ENCODE results near the gene UEVLD. TPM values are rescaled to one million over a fixed set of nuclear protein-coding genes. Genes with fewer than 3 reads are reported as not detected.

UEVLD gene
- total RNA-seq, 1 experiment from 2014 or later: 15.9 TPM

GRCh38 chr11:18495703-18496102, 92.8 kb downstream of the UEVLD start:
- H3K9me3 Mint-ChIP-seq (ENCODE audit: unreplicated experiment): no peaks in the 10 kb centered on the region
- no peak for DNase-seq
- H3K9me3 ChIP-seq: no peaks in the 10 kb centered on the region
- BruUV-seq (replicated peaks): no TSS peak
- no peaks in the 10 kb centered on the region for H3K4me1 Mint-ChIP-seq (ENCODE audit: low read depth, unreplicated experiment)
- intact Hi-C loops (cut with micrococcal nuclease; ENCODE audit: unreplicated experiment): no loop called here
- H3K36me3 Mint-ChIP-seq (ENCODE audit: insufficient read depth, unreplicated experiment): peaks cover 22% of the 10 kb centered on the region
- H3K27ac Mint-ChIP-seq (ENCODE audit: unreplicated experiment): no peak overlapping the region
- H3K36me3 ChIP-seq (ENCODE audit: control insufficient read depth, insufficient read depth, low read length): no peaks in the 10 kb centered on the region; the same call in 1 of the 2 replicates
- no peak for TF ChIP-seq CTCF (IDR thresholded peaks at IDR 0.05; ENCODE audit: insufficient read depth in 1 of 2, low read depth in 1 of 2, low read length in 1 of 2, severe bottlenecking in 1 of 2, unreplicated experiment in 1 of 2)
- ChIA-PET POLR2A (no interaction called here), CTCF (no interaction called here)
- no peaks in the 10 kb centered on the region for H3K27me3 Mint-ChIP-seq (ENCODE audit: insufficient read depth, unreplicated experiment)
- H3K27me3 ChIP-seq (replicated peaks; ENCODE audit: control insufficient read depth, insufficient read depth, low read length): no peaks in the 10 kb centered on the region
- H3K4me3 Mint-ChIP-seq (ENCODE audit: unreplicated experiment): no peak overlapping the region
- H3K4me3 ChIP-seq (ENCODE audit: low read depth, low read length): no peak overlapping the region
- peaks cover 16% of the 10 kb centered on the region; the same call in 1 of the 2 replicates for H3K4me1 ChIP-seq

GRCh38 chr11:18495271-18495670, 93.3 kb downstream of the UEVLD start:
- H3K36me3 ChIP-seq (ENCODE audit: control insufficient read depth, insufficient read depth, low read length): no peaks in the 10 kb centered on the region; the same call in none of the 2 replicates
- H3K36me3 Mint-ChIP-seq (ENCODE audit: insufficient read depth, unreplicated experiment): peaks cover 26% of the 10 kb centered on the region
- H3K27me3 ChIP-seq (replicated peaks; ENCODE audit: control insufficient read depth, insufficient read depth, low read length): no peaks in the 10 kb centered on the region
- no peak for DNase-seq
- no peak for TF ChIP-seq CTCF (IDR thresholded peaks at IDR 0.05; ENCODE audit: insufficient read depth in 1 of 2, low read depth in 1 of 2, low read length in 1 of 2, severe bottlenecking in 1 of 2, unreplicated experiment in 1 of 2)
- H3K27me3 Mint-ChIP-seq (ENCODE audit: insufficient read depth, unreplicated experiment): no peaks in the 10 kb centered on the region
- intact Hi-C loops (cut with micrococcal nuclease; ENCODE audit: unreplicated experiment): no loop called here
- CTCF ChIA-PET: no interaction called here
- POLR2A ChIA-PET: no interaction called here
- H3K4me1 ChIP-seq: peaks cover 16% of the 10 kb centered on the region; the same call in 1 of the 2 replicates
- no peaks in the 10 kb centered on the region for H3K9me3 ChIP-seq
- no peak overlapping the region for H3K4me3 ChIP-seq (ENCODE audit: low read depth, low read length)
- no peaks in the 10 kb centered on the region for H3K9me3 Mint-ChIP-seq (ENCODE audit: unreplicated experiment)
- no peak overlapping the region for H3K4me3 Mint-ChIP-seq (ENCODE audit: unreplicated experiment)
- BruUV-seq (replicated peaks): no TSS peak
- H3K4me1 Mint-ChIP-seq (ENCODE audit: low read depth, unreplicated experiment): no peaks in the 10 kb centered on the region
- no peak overlapping the region for H3K27ac Mint-ChIP-seq (ENCODE audit: unreplicated experiment)

- Histone ChIP-seq H3K4me1 (peaks cover 16% of the 10 kb centered on the region; the same call in 1 of the 2 replicates), H3K9me3 (no peaks in the 10 kb centered on the region), H3K27me3 (replicated peaks; ENCODE audit: control insufficient read depth, insufficient read depth, low read length) (no peaks in the 10 kb centered on the region), H3K36me3 (ENCODE audit: control insufficient read depth, insufficient read depth, low read length) (no peaks in the 10 kb centered on the region; the same call in none of the 2 replicates), H3K4me3 (ENCODE audit: low read depth, low read length) (no peak overlapping the region)
- H3K4me3 Mint-ChIP-seq (ENCODE audit: unreplicated experiment): no peak overlapping the region
- H3K27ac Mint-ChIP-seq (ENCODE audit: unreplicated experiment): no peak overlapping the region
- no TSS peak for BruUV-seq (replicated peaks)
- no peaks in the 10 kb centered on the region for H3K9me3 Mint-ChIP-seq (ENCODE audit: unreplicated experiment)
- no peak for DNase-seq
- TF ChIP-seq CTCF (IDR thresholded peaks at IDR 0.05; ENCODE audit: insufficient read depth in 1 of 2, low read depth in 1 of 2, low read length in 1 of 2, severe bottlenecking in 1 of 2, unreplicated experiment in 1 of 2): no peak
- H3K27me3 Mint-ChIP-seq (ENCODE audit: insufficient read depth, unreplicated experiment): no peaks in the 10 kb centered on the region
- intact Hi-C loops (cut with micrococcal nuclease; ENCODE audit: unreplicated experiment): no loop called here
- ChIA-PET CTCF (no interaction called here), POLR2A (no interaction called here)
- H3K4me1 Mint-ChIP-seq (ENCODE audit: low read depth, unreplicated experiment): no peaks in the 10 kb centered on the region
- H3K36me3 Mint-ChIP-seq (ENCODE audit: insufficient read depth, unreplicated experiment): peaks cover 28% of the 10 kb centered on the region
Measured at GRCh38 chr11:18493310-18493709, 95.2 kb downstream of the UEVLD start.

Measured in Caco-2 (cell line).